ENCODE measurements around the gene RNASE4. TPM values are rescaled to one million over a fixed set of nuclear protein-coding genes. Genes with fewer than 3 reads are reported as not detected.

The RNASE4 gene
- polyA plus RNA-seq, 1 experiment = 19.0 TPM

GRCh38 chr14:20645481-20645880 lies 38.9 kb upstream of the RNASE4 start:
- Histone ChIP-seq H3K4me3 (ENCODE audit: low read depth, low read length) (no peak overlapping the region), H3K27ac (ENCODE audit: low read depth, low read length) (no peak overlapping the region), H3K27me3 (ENCODE audit: control insufficient read depth, insufficient read depth, low read length) (peaks cover 2% of the 10 kb centered on the region), H3K9me3 (ENCODE audit: control insufficient read depth, insufficient read depth, low read length) (no peaks in the 10 kb centered on the region)
- POLR2A ChIA-PET = no interaction called here
- TF ChIP-seq CTCF (IDR thresholded peaks at IDR 0.05; ENCODE audit: low read depth, low read length) = no peak
- CTCF ChIA-PET = interaction anchor here (0.7 kb wide), 2 partner anchors 318 to 416 kb away, joined by 3 read pairs; no protein-coding TSS in a partner anchor
- no peak for DNase-seq (ENCODE audit: low read depth, low spot score)

- CTCF ChIA-PET = no interaction called here
- no peaks in the 10 kb centered on the region for H3K9me3 ChIP-seq (ENCODE audit: control insufficient read depth, insufficient read depth, low read length)
- peak overlapping the region; percentile 18; the same call in 1 of the 2 replicates for H3K4me3 ChIP-seq (ENCODE audit: low read depth, low read length)
- no peak overlapping the region for H3K27ac ChIP-seq (ENCODE audit: low read depth, low read length)
- TF ChIP-seq CTCF (IDR thresholded peaks at IDR 0.05; ENCODE audit: low read depth, low read length) = no peak
- POLR2A ChIA-PET = no interaction called here
- DNase-seq (ENCODE audit: low read depth, low spot score) = no peak
- peaks cover 12% of the 10 kb centered on the region for H3K27me3 ChIP-seq (ENCODE audit: control insufficient read depth, insufficient read depth, low read length)
Measured at GRCh38 chr14:20652996-20653975, 31.1 kb upstream of the RNASE4 start.

- Histone ChIP-seq H3K9me3 (ENCODE audit: control insufficient read depth, insufficient read depth, low read length) (no peaks in the 10 kb centered on the region), H3K4me3 (ENCODE audit: low read depth, low read length) (no peak overlapping the region), H3K27ac (ENCODE audit: low read depth, low read length) (no peak overlapping the region), H3K27me3 (ENCODE audit: control insufficient read depth, insufficient read depth, low read length) (peaks cover 12% of the 10 kb centered on the region)
- POLR2A ChIA-PET = no interaction called here
- CTCF ChIA-PET = interaction anchor here (2.0 kb wide), 1 partner anchor 35 kb away, joined by 7 read pairs; no protein-coding TSS in a partner anchor
- TF ChIP-seq CTCF (IDR thresholded peaks at IDR 0.05; ENCODE audit: low read depth, low read length) = no peak
- no peak for DNase-seq (ENCODE audit: low read depth, low spot score)
Measured at GRCh38 chr14:20655851-20656250, 28.5 kb upstream of the RNASE4 start.

- Histone ChIP-seq H3K9me3 (ENCODE audit: control insufficient read depth, insufficient read depth, low read length) (no peaks in the 10 kb centered on the region), H3K27me3 (ENCODE audit: control insufficient read depth, insufficient read depth, low read length) (peaks cover 12% of the 10 kb centered on the region), H3K27ac (ENCODE audit: low read depth, low read length) (no peak overlapping the region), H3K4me3 (ENCODE audit: low read depth, low read length) (no peak overlapping the region)
- no peak for TF ChIP-seq CTCF (IDR thresholded peaks at IDR 0.05; ENCODE audit: low read depth, low read length)
- DNase-seq (ENCODE audit: low read depth, low spot score) = no peak
- POLR2A ChIA-PET = no interaction called here
- CTCF ChIA-PET = interaction anchor here (2.0 kb wide), 1 partner anchor 35 kb away, joined by 7 read pairs; no protein-coding TSS in a partner anchor
Measured at GRCh38 chr14:20656274-20656673, 28.1 kb upstream of the RNASE4 start.
